ENCODE measurements around the gene AARSD1.

DNA sequence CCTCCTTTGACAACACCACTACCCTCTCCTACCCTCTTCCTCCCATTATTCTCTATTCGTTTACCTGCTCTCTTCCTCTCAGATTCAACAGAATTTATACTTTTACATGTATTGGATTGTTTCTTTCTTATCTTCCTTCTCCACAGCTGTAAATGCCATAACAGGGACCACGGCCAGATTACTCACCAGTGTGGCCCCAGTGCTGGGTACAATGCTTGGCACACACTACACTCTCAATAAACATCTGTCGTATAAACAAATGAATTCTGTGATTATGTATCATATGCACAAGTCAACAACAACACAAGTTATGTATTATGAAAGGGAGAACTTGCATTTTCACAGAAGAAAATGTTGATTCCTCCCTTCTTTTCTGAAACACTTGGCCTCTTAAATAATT lies 20.0 kb downstream of the AARSD1 start:
- TF ChIP-seq, protein P1, sequence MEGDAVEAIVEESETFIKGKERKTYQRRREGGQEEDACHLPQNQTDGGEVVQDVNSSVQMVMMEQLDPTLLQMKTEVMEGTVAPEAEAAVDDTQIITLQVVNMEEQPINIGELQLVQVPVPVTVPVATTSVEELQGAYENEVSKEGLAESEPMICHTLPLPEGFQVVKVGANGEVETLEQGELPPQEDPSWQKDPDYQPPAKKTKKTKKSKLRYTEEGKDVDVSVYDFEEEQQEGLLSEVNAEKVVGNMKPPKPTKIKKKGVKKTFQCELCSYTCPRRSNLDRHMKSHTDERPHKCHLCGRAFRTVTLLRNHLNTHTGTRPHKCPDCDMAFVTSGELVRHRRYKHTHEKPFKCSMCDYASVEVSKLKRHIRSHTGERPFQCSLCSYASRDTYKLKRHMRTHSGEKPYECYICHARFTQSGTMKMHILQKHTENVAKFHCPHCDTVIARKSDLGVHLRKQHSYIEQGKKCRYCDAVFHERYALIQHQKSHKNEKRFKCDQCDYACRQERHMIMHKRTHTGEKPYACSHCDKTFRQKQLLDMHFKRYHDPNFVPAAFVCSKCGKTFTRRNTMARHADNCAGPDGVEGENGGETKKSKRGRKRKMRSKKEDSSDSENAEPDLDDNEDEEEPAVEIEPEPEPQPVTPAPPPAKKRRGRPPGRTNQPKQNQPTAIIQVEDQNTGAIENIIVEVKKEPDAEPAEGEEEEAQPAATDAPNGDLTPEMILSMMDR (IDR thresholded peaks at IDR 0.05; ENCODE audit: insufficient read depth, low read length, poor library complexity, severe bottlenecking) = no peak
- no peak for TF ChIP-seq EZH2phosphoT487 (conservative IDR thresholded peaks at IDR 0.05; ENCODE audit: low read length)
